ENCODE results near the gene GRPEL1. TPM values are rescaled to one million over a fixed set of nuclear protein-coding genes. Genes with fewer than 3 reads are reported as not detected.

Gene GRPEL1
- total RNA-seq (2016; rRNA removed; fragmentation: Illumina TruSeq; extraction: Trizol) (141 and 213 TPM in 2 replicates), polyA plus RNA-seq (2011; rRNA removed) (27.2 and 32.3 TPM in 2 replicates), polyA minus RNA-seq (2011; rRNA and poly(A)+ RNA removed; ENCODE audit: low replicate concordance) (23.2 and 27.5 TPM in 2 replicates), Bru-seq, nascent RNA (percentile 92 among the genes with signal in this experiment), BruChase-seq, experiment 1, labeled RNA remaining after a 6-hour chase (percentile 95 among the genes with signal in this experiment), BruChase-seq, experiment 2, labeled RNA remaining after a 2-hour chase (percentile 96 among the genes with signal in this experiment)
- total RNA-seq (2016; cell fraction: cytosol; rRNA removed; fragmentation: Illumina TruSeq; extraction: Trizol; ENCODE audit: low read depth), result 24.3 and 28.6 TPM in 2 replicates
- 139 and 219 TPM in 2 replicates for total RNA-seq (2016; cell fraction: insoluble cytoplasmic fraction; rRNA removed; fragmentation: Illumina TruSeq; extraction: Trizol)
- total RNA-seq (2016; cell fraction: membrane; rRNA removed; fragmentation: Illumina TruSeq; extraction: Trizol), result 37.5 and 43.6 TPM in 2 replicates
- total RNA-seq (2016; cell fraction: nucleus; rRNA removed; fragmentation: Illumina TruSeq; extraction: Trizol), result 48.8 and 49.5 TPM in 2 replicates
- 30.3 and 39.4 TPM in 2 replicates for polyA plus RNA-seq (2011; cell fraction: cytosol; rRNA removed)
- polyA plus RNA-seq (2011; cell fraction: nucleus; rRNA removed), result 12.6 and 17.4 TPM in 2 replicates
- 52.6 and 70.0 TPM in 2 replicates for polyA plus RNA-seq (2012)
- 28.9 and 31.1 TPM in 2 replicates for polyA plus RNA-seq (2016; cell fraction: cytosol; fragmentation: Illumina TruSeq; extraction: Trizol; ENCODE audit: low read depth)
- 220 and 231 TPM in 2 replicates for polyA plus RNA-seq (2016; cell fraction: insoluble cytoplasmic fraction; fragmentation: Illumina TruSeq; extraction: Trizol; ENCODE audit: low read depth)
- 28.9 and 29.2 TPM in 2 replicates for polyA plus RNA-seq (2016; cell fraction: membrane; fragmentation: Illumina TruSeq; extraction: Trizol; ENCODE audit: low read depth)
- polyA plus RNA-seq (2016; cell fraction: nucleus; fragmentation: Illumina TruSeq; extraction: Trizol; ENCODE audit: insufficient read depth, low read depth), result 73.7 and 88.9 TPM in 2 replicates
- polyA minus RNA-seq (2011; cell fraction: cytosol; rRNA and poly(A)+ RNA removed), result 19.1 and 25.1 TPM in 2 replicates
- polyA minus RNA-seq (2011; cell fraction: nucleus; rRNA and poly(A)+ RNA removed), result 36.8 and 50.7 TPM in 2 replicates
- long read RNA-seq, experiment 1, transcript GRPEL1-201 (4 exons, 2,775 nt), result major isoform, 129 of 143 reads
- long read RNA-seq, experiment 1, partial matches to known transcripts, result 0 of 143 reads
- long read RNA-seq, experiment 1, other reads (novel, unspliced or antisense), result 8 of 143 reads
- long read RNA-seq, experiment 2, transcript GRPEL1-201 (4 exons, 2,775 nt), result major isoform, 175 of 208 reads
- long read RNA-seq, experiment 2, transcript GRPEL1-203 (3 exons, 884 nt), result minor isoform, 5 of 208 reads
- long read RNA-seq, experiment 2, partial matches to known transcripts, result 1 of 208 reads
- long read RNA-seq, experiment 2, other reads (novel, unspliced or antisense), result 27 of 208 reads

DNA sequence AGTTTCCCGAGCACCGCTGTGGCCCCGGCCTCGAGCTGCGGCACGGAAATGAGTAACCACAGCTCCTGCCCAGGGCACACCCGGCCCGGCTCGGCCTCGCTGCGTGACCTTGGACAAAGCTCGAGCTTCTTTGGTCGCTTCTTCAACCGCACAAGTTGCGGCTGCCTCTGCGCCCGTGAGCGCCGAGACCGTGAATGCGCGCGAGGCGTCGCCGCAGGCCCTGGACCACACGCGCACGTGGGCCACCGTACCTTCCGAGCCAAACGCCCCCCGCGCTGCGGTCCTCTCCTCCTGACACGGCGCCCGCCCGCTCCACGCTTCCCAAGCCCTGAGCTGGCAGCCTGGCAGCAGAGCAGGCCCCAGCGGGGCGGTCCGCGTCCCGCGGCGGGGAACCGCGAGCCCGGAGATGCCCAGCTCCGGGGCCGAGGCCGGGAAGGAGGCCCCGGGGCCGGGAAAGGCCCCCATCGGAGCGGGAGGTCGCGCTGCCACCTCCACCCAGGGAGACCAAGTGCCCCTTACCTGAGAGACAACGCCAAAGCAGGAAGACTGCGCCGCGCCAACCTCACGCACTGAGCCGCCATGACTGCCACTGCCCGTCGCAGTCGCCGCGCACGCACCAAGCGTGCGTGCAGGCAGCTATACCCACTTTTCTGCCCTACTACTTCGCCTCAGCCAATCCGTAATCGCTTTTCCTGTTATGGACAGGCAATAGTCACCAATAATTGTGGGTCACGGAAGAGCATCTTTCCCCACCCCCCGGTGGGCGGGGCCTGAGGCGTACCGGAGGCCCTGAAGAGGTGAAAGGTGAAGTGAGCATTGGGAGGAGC is at the start of gene GRPEL1:
Gene GRPEL1 (minus strand): TSS at position 613 of the 827 bp plus-strand sequence. CDS start 32 bp downstream, at position 581.
- in situ Hi-C loops (cut with HindIII; ENCODE audit: extremely low pct_ligation_motif_present, low pct_unique_long_range_greater_than_20kb), result no loop called here
- intact Hi-C loops (cut with micrococcal nuclease; ENCODE audit: unreplicated experiment), result loop anchor here (5.0 kb wide), 1 partner anchor 80 kb away; no protein-coding TSS in a partner anchor
- H3K36me3 ChIP-seq (replicated peaks in 1 of 2; ENCODE audit: control insufficient read depth in 1 of 2, insufficient read depth in 2 of 2, low read length in 2 of 2), result peaks cover 5 to 21% of the 10 kb centered on the region in 2 experiments
- peaks cover 47% of the 10 kb centered on the region for H3K79me2 ChIP-seq (ENCODE audit: insufficient read depth, low read length)
- H3K27ac ChIP-seq (ENCODE audit: extremely low read length, insufficient read depth, low read length), result peak within 1 kb of the TSS; percentile 91
- H3K27me3 ChIP-seq (ENCODE audit: control insufficient read depth in 1 of 2, insufficient read depth in 2 of 2, low read length in 2 of 2), result no peaks in the 10 kb centered on the region; a peak in 1 of 5 replicates
- peak within 1 kb of the TSS; percentile 94 for H3K9ac ChIP-seq (ENCODE audit: insufficient read depth, low read depth, low read length)
- ChIA-PET CTCF (ENCODE audit: low intra/inter-chr PET ratio, low total read pairs) (no interaction called here), POLR2A (interaction anchor here (0.6 to 5.1 kb wide), 31 partner anchors 8 to 738 kb away, joined by 3 to 64 read pairs (median 5); partner anchors contain the start of genes MRFAP1L1, TADA2B and TBC1D14)
- H3K4me3 ChIP-seq (replicated peaks in 1 of 3; ENCODE audit: insufficient read depth in 1 of 3, low read depth in 2 of 3, low read length in 3 of 3), result peak within 1 kb of the TSS; percentile 79 to 97 (median 85)
- 3% methylated on average over 21 of the region's 81 CpGs for WGBS (ENCODE audit: low lambda C conversion rate)
- DNase-seq (ENCODE audit: low spot score) (peak; percentile 99), ATAC-seq (peak; percentile 94), FAIRE-seq (peak; percentile 99)
- H3K4me2 ChIP-seq (ENCODE audit: low read depth, low read length), result peak within 1 kb of the TSS; percentile 97
- peaks cover 34% of the 10 kb centered on the region for H4K20me1 ChIP-seq (ENCODE audit: insufficient read depth, low read length)
- BruUV-seq (replicated peaks), result no TSS peak
- no peak within 1 kb of the TSS for H2AFZ ChIP-seq (ENCODE audit: low read length)
- no peaks in the 10 kb centered on the region for H3K9me3 ChIP-seq (ENCODE audit: low read length)
- H3K4me1 ChIP-seq (ENCODE audit: insufficient read depth, low read length), result peaks cover 60% of the 10 kb centered on the region
- TF ChIP-seq, protein P1, sequence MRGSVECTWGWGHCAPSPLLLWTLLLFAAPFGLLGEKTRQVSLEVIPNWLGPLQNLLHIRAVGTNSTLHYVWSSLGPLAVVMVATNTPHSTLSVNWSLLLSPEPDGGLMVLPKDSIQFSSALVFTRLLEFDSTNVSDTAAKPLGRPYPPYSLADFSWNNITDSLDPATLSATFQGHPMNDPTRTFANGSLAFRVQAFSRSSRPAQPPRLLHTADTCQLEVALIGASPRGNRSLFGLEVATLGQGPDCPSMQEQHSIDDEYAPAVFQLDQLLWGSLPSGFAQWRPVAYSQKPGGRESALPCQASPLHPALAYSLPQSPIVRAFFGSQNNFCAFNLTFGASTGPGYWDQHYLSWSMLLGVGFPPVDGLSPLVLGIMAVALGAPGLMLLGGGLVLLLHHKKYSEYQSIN (CRISPR knock-in tag; IDR thresholded peaks at IDR 0.05; ENCODE audit: borderline replicate concordance), result no peak
- TF ChIP-seq ZNF850 (CRISPR knock-in tag; conservative IDR thresholded peaks at IDR 0.05) (no peak), KDM3A (CRISPR knock-in tag; IDR thresholded peaks at IDR 0.05; ENCODE audit: low read depth) (no peak), PAX8 (CRISPR knock-in tag; IDR thresholded peaks at IDR 0.05; ENCODE audit: borderline replicate concordance) (peak; percentile 91; the same call in 1 of the 2 replicates), ZKSCAN1 (IDR thresholded peaks at IDR 0.05; ENCODE audit: low read length) (no peak), ZNF619 (CRISPR knock-in tag; IDR thresholded peaks at IDR 0.05) (peak; percentile 73; the same call in 1 of the 2 replicates), ZNF44 (CRISPR knock-in tag; IDR thresholded peaks at IDR 0.05) (0 out of 2 replicates have a peak, but pooled peaks have one; percentile 66), ZNF557 (CRISPR knock-in tag; IDR thresholded peaks at IDR 0.05) (no peak), TEAD2 (CRISPR knock-in tag; IDR thresholded peaks at IDR 0.05) (no peak)
- TF ChIP-seq, protein P2, sequence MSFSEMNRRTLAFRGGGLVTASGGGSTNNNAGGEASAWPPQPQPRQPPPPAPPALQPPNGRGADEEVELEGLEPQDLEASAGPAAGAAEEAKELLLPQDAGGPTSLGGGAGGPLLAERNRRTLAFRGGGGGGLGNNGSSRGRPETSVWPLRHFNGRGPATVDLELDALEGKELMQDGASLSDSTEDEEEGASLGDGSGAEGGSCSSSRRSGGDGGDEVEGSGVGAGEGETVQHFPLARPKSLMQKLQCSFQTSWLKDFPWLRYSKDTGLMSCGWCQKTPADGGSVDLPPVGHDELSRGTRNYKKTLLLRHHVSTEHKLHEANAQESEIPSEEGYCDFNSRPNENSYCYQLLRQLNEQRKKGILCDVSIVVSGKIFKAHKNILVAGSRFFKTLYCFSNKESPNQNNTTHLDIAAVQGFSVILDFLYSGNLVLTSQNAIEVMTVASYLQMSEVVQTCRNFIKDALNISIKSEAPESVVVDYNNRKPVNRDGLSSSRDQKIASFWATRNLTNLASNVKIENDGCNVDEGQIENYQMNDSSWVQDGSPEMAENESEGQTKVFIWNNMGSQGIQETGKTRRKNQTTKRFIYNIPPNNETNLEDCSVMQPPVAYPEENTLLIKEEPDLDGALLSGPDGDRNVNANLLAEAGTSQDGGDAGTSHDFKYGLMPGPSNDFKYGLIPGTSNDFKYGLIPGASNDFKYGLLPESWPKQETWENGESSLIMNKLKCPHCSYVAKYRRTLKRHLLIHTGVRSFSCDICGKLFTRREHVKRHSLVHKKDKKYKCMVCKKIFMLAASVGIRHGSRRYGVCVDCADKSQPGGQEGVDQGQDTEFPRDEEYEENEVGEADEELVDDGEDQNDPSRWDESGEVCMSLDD (CRISPR knock-in tag; IDR thresholded peaks at IDR 0.05; ENCODE audit: borderline replicate concordance), result no peak
- TF ChIP-seq, protein P3, sequence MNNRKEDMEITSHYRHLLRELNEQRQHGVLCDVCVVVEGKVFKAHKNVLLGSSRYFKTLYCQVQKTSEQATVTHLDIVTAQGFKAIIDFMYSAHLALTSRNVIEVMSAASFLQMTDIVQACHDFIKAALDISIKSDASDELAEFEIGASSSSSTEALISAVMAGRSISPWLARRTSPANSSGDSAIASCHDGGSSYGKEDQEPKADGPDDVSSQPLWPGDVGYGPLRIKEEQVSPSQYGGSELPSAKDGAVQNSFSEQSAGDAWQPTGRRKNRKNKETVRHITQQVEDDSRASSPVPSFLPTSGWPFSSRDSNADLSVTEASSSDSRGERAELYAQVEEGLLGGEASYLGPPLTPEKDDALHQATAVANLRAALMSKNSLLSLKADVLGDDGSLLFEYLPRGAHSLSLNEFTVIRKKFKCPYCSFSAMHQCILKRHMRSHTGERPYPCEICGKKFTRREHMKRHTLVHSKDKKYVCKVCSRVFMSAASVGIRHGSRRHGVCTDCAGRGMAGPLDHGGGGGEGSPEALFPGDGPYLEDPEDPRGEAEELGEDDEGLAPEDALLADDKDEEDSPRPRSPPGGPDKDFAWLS (CRISPR knock-in tag; IDR thresholded peaks at IDR 0.05; ENCODE audit: borderline replicate concordance), result peak; percentile 89

Measured in HepG2 (cell line).